Panc1 (cell line): Measurements from ENCODE around the gene CCDC59. TPM values are rescaled to one million over a fixed set of nuclear protein-coding genes. Genes with fewer than 3 reads are reported as not detected.

ENCODE experiments used
- ATAC-seq: fragments of 200-7000 bp; cut with Tn5 transposase; 2 replicates; pipeline ENCODE4 v1.9.1; 2020; ENCODE audit warnings: mild to moderate bottlenecking, moderate library complexity
- BruUV-seq: library from RNA; stranded (reverse); fragments of 400-500 nt; replicated peaks from 2 replicates; lab custom pipeline; 2021; lab: Mats Ljungman, UMichigan
- CTCF ChIA-PET: fragments of 300-600 bp; sonication (Branson Sonifier 250); formaldehyde crosslinking; loops from one replicate; lab custom pipeline; 2022; ENCODE audit warnings: antibody characterized with exemption; lab: Charles Lee
- POLR2A ChIA-PET: fragments of 300-600 bp; sonication (Branson Sonifier 250); formaldehyde crosslinking; loops from one replicate; lab custom pipeline; 2022; ENCODE audit warnings: antibody characterized with exemption; lab: Charles Lee
- DNase-seq: peaks from one replicate; pipeline ENCODE4 v3.0.0-alpha.2; 2010; ENCODE audit warnings: low read depth, low spot score
- H3K27ac ChIP-seq: 2 replicates; pipeline ENCODE4 v1.5.1; 2011; ENCODE audit warnings: mild to moderate bottlenecking, low read length, inconsistent platforms
- H3K27me3 ChIP-seq: fragments of 200-500 bp; sonication (Bioruptor generic); 2 replicates; pipeline ENCODE4 v1.6.0; 2014; ENCODE audit warnings: low read length, inconsistent platforms; ENCODE audit not compliant: control insufficient read depth, insufficient read depth
- H3K36me3 ChIP-seq: fragments of 200-500 bp; sonication (Bioruptor generic); 2 replicates; pipeline ENCODE4 v1.5.1; 2014; ENCODE audit warnings: inconsistent platforms, mild to moderate bottlenecking, low read length, moderate library complexity; ENCODE audit not compliant: control insufficient read depth, insufficient read depth
- H3K4me1 ChIP-seq: 2 replicates; pipeline ENCODE4 v1.5.1; 2011; ENCODE audit warnings: inconsistent platforms, mild to moderate bottlenecking, low read length, moderate library complexity; ENCODE audit not compliant: control insufficient read depth, insufficient read depth
- H3K4me3 ChIP-seq, 2 experiments: 2 replicates each; pipeline ENCODE4 v1.5.1; 2011 to 2012; ENCODE audit warnings: low read depth in 2 of 2, low read length in 2 of 2, mild to moderate bottlenecking in 2 of 2, inconsistent platforms in 1 of 2, moderate library complexity in 1 of 2
- H3K9me3 ChIP-seq: fragments of 200-500 bp; sonication (Bioruptor generic); 2 replicates; pipeline ENCODE4 v1.5.1; 2014; ENCODE audit warnings: low read depth, mild to moderate bottlenecking, inconsistent platforms, low read length, moderate library complexity; ENCODE audit not compliant: control insufficient read depth, insufficient read depth
- POLR2AphosphoS5 ChIP-seq: IDR thresholded peaks from 2 replicates; pipeline ENCODE4 v1.6.1; 2012; ENCODE audit warnings: mild to moderate bottlenecking, low read depth, low read length, moderate library complexity
- SIN3A ChIP-seq: IDR thresholded peaks from 2 replicates; pipeline ENCODE4 v1.6.1; 2012; ENCODE audit warnings: low read depth, mild to moderate bottlenecking, low read length, moderate library complexity, borderline replicate concordance; ENCODE audit not compliant: insufficient read depth
- TCF7L2 ChIP-seq: IDR thresholded peaks from 2 replicates; pipeline ENCODE4 v1.6.1; 2011; ENCODE audit warnings: mild to moderate bottlenecking, low read depth, low read length, inconsistent platforms
- in situ Hi-C: cut with HindIII; loops from 2 replicates; pipeline ENCODE4 v1.10.0; 2016; ENCODE audit warnings: low sequenced_read_pairs, low pct_unique_long_range_greater_than_20kb
- intact Hi-C: fragments of 100-400 bp; cut with micrococcal nuclease; formaldehyde crosslinking; loops from one replicate; pipeline ENCODE4 v1.10.0; 2022; ENCODE audit not compliant: unreplicated experiment
- total RNA-seq: library from RNA; stranded (reverse); gene quantifications from one replicate; pipeline ENCODE4 v1.2.1, GENCODE V29; 2021; ENCODE audit not compliant: unreplicated experiment
- TF ChIP-seq, protein P1 (sequence below): fragments of 450-650 bp; IDR thresholded peaks from 2 replicates; pipeline ENCODE4 v1.5.1; 2017; ENCODE audit warnings: mild to moderate bottlenecking
- TF ChIP-seq, protein P2 (sequence below), 2 experiments: IDR thresholded peaks; 2 replicates each; pipeline ENCODE4 v1.6.1; 2011 to 2012; ENCODE audit warnings: low read depth in 2 of 2, control low read depth in 1 of 2, low read length in 1 of 2, mild to moderate bottlenecking in 1 of 2, moderate library complexity in 1 of 2; ENCODE audit not compliant: insufficient read depth in 1 of 2

CCDC59 gene
- total RNA-seq, 1 experiment from 2014 or later = 39.8 TPM

DNA sequence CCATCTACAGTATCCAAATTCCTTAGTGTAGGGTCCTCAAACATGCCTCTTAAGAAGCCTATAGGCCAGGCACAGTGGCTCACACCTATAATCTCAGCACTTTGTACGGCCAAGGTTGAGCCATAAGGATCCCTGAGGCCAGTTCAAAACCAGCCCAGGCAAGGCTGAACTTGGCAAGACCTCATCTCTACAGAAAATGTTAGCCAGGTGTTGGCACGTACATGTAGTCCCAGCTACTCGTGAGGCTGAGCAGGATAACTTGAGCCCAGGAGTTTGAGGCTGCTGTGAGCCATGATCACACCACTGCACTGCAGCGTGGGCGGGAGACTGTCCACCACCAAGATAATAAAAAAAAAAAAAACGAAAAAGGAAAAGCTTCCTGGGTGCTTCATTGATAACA is 6.8 kb downstream of the CCDC59 start:
- H3K4me1 ChIP-seq = no peaks in the 10 kb centered on the region
- POLR2A ChIA-PET = no interaction called here
- no peak overlapping the region for H3K27ac ChIP-seq
- H3K36me3 ChIP-seq = peaks cover 40% of the 10 kb centered on the region
- no peak overlapping the region for H3K4me3 ChIP-seq
- in situ Hi-C loops (no loop called here), intact Hi-C loops (no loop called here)
- no peaks in the 10 kb centered on the region for H3K27me3 ChIP-seq
- TF ChIP-seq TCF7L2 = no peak
- TF ChIP-seq, protein P1, sequence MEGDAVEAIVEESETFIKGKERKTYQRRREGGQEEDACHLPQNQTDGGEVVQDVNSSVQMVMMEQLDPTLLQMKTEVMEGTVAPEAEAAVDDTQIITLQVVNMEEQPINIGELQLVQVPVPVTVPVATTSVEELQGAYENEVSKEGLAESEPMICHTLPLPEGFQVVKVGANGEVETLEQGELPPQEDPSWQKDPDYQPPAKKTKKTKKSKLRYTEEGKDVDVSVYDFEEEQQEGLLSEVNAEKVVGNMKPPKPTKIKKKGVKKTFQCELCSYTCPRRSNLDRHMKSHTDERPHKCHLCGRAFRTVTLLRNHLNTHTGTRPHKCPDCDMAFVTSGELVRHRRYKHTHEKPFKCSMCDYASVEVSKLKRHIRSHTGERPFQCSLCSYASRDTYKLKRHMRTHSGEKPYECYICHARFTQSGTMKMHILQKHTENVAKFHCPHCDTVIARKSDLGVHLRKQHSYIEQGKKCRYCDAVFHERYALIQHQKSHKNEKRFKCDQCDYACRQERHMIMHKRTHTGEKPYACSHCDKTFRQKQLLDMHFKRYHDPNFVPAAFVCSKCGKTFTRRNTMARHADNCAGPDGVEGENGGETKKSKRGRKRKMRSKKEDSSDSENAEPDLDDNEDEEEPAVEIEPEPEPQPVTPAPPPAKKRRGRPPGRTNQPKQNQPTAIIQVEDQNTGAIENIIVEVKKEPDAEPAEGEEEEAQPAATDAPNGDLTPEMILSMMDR = no peak
- TF ChIP-seq, protein P2, sequence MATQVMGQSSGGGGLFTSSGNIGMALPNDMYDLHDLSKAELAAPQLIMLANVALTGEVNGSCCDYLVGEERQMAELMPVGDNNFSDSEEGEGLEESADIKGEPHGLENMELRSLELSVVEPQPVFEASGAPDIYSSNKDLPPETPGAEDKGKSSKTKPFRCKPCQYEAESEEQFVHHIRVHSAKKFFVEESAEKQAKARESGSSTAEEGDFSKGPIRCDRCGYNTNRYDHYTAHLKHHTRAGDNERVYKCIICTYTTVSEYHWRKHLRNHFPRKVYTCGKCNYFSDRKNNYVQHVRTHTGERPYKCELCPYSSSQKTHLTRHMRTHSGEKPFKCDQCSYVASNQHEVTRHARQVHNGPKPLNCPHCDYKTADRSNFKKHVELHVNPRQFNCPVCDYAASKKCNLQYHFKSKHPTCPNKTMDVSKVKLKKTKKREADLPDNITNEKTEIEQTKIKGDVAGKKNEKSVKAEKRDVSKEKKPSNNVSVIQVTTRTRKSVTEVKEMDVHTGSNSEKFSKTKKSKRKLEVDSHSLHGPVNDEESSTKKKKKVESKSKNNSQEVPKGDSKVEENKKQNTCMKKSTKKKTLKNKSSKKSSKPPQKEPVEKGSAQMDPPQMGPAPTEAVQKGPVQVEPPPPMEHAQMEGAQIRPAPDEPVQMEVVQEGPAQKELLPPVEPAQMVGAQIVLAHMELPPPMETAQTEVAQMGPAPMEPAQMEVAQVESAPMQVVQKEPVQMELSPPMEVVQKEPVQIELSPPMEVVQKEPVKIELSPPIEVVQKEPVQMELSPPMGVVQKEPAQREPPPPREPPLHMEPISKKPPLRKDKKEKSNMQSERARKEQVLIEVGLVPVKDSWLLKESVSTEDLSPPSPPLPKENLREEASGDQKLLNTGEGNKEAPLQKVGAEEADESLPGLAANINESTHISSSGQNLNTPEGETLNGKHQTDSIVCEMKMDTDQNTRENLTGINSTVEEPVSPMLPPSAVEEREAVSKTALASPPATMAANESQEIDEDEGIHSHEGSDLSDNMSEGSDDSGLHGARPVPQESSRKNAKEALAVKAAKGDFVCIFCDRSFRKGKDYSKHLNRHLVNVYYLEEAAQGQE (IDR thresholded peaks at IDR 0.05; ENCODE audit: insufficient read depth in 1 of 2, low read depth in 2 of 2, low read length in 1 of 2) = no peak
- TF ChIP-seq SIN3A = no peak
- TF ChIP-seq POLR2AphosphoS5 = no peak
- DNase-seq (no peak), ATAC-seq (no peak)
- no TSS peak for BruUV-seq
- CTCF ChIA-PET = no interaction called here
- no peaks in the 10 kb centered on the region for H3K9me3 ChIP-seq

DNA sequence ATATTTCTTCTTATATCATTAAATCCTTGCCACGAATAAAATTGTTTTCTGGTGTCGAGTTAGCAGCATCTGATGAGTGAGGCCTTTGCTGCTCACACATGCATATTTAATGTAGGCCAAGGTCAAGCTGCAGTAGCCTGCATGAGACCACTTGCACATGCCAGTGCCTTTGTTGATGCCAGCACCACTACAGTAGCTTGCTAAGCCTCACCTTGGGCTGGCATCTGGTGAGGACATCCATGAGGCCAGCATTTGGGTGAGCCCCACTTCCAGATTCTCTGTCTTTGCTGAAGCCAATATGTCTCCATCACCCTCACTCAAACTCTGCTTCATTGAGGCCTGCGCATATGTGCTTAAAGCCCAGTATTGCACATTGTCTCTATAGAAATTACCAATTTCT is 8.0 kb downstream of the CCDC59 start:
- intact Hi-C loops = no loop called here
- DNase-seq (no peak), ATAC-seq (no peak)
- no TSS peak for BruUV-seq
- no peak for TF ChIP-seq POLR2AphosphoS5
- TF ChIP-seq, protein P1 = no peak
- no peak for TF ChIP-seq TCF7L2
- TF ChIP-seq, protein P2 (IDR thresholded peaks at IDR 0.05; ENCODE audit: insufficient read depth in 1 of 2, low read depth in 2 of 2, low read length in 1 of 2) = no peak
- no peak for TF ChIP-seq SIN3A
- ChIA-PET CTCF (no interaction called here), POLR2A (no interaction called here)
- no peaks in the 10 kb centered on the region for H3K27me3 ChIP-seq
- peaks cover 30% of the 10 kb centered on the region for H3K36me3 ChIP-seq
- H3K9me3 ChIP-seq = no peaks in the 10 kb centered on the region
- no peak overlapping the region for H3K4me3 ChIP-seq
- H3K27ac ChIP-seq = no peak overlapping the region
- no peaks in the 10 kb centered on the region for H3K4me1 ChIP-seq
- in situ Hi-C loops = no loop called here
